NCI-H128 (cell line): ENCODE data around the gene IGFBPL1.
"Not testable (repeated sequence)": the region's sequence is repeated elsewhere in the genome, so short reads cannot be mapped to it uniquely, and the experiment has no call there.

Experiments
- DNase-seq: peaks from one replicate; lab custom pipeline; 2025; ENCODE audit not compliant: unreplicated experiment; lab: John Stamatoyannopoulos, UW

Gene IGFBPL1

GRCh38 chr9:38380872-38381534 lies 43.3 kb downstream of the IGFBPL1 start:
- no peak for DNase-seq

GRCh38 chr9:38380230-38380871 lies 43.9 kb downstream of the IGFBPL1 start:
- no peak for DNase-seq

- not testable (repeated sequence) for DNase-seq
These were observed 46.7 kb downstream of the IGFBPL1 start for GRCh38 chr9:38377336-38378083.

GRCh38 chr9:38376021-38376670 lies 48.1 kb downstream of the IGFBPL1 start:
- no peak for DNase-seq

- DNase-seq = no peak
These were observed 48.7 kb downstream of the IGFBPL1 start for GRCh38 chr9:38375572-38375963.

GRCh38 chr9:38374847-38375571 lies 49.2 kb downstream of the IGFBPL1 start:
- DNase-seq = no peak

GRCh38 chr9:38373679-38374078 lies 50.6 kb downstream of the IGFBPL1 start:
- DNase-seq = no peak

- DNase-seq = no peak
These were observed 51.3 kb downstream of the IGFBPL1 start for GRCh38 chr9:38372762-38373619.

GRCh38 chr9:38371495-38371894 lies 52.8 kb downstream of the IGFBPL1 start:
- DNase-seq = no peak

- no peak for DNase-seq
These were observed 54.1 kb downstream of the IGFBPL1 start for GRCh38 chr9:38370176-38370575.

- DNase-seq = no peak
These were observed 55.5 kb downstream of the IGFBPL1 start for GRCh38 chr9:38368731-38369130.

- DNase-seq = no peak
These were observed 56.4 kb downstream of the IGFBPL1 start for GRCh38 chr9:38367898-38368297.

- no peak for DNase-seq
These were observed 60.7 kb downstream of the IGFBPL1 start for GRCh38 chr9:38363589-38363925.

GRCh38 chr9:38362852-38363588 lies 61.2 kb downstream of the IGFBPL1 start:
- DNase-seq = peak; percentile 36

- no peak for DNase-seq
These were observed 62.8 kb downstream of the IGFBPL1 start for GRCh38 chr9:38361473-38361850.

- no peak for DNase-seq
These were observed 63.3 kb downstream of the IGFBPL1 start for GRCh38 chr9:38360839-38361472.

- DNase-seq = no peak
These were observed 64.4 kb downstream of the IGFBPL1 start for GRCh38 chr9:38359689-38360385.

- DNase-seq = no peak
These were observed 65.0 kb downstream of the IGFBPL1 start for GRCh38 chr9:38359297-38359653.
